ENCODE measurements around the gene VPS51.

- no peak for TF ChIP-seq CTCF (IDR thresholded peaks at IDR 0.05)
- no peak for TF ChIP-seq POLR2A (IDR thresholded peaks at IDR 0.05)
These were observed 4.8 kb downstream of the VPS51 start for GRCh38 chr11:65100674-65101350.
